Stomach (tissue), 9 donors: ENCODE results near the gene CABLES1. TPM values are rescaled to one million over a fixed set of nuclear protein-coding genes. Genes with fewer than 3 reads are reported as not detected.

Source experiments
- DNase-seq, 2 donors: peaks; one replicate each; pipeline versions ENCODE4 v3.0.0 to v3.0.0-alpha.2; 2013 to 2019
- H3K27ac ChIP-seq, 5 donors: fragments of 200-600 bp in 4 of 5; sonication (generic) in 4 of 5; one replicate each; pipeline ENCODE4 v1.5.1; 2013 to 2019; ENCODE audit warnings: mild to moderate bottlenecking in 1 of 5, moderate library complexity in 1 of 5
- H3K27me3 ChIP-seq, 3 donors: fragments of 200-600 bp; sonication (generic); one replicate each; pipeline ENCODE4 v1.5.1; 2017 to 2019; ENCODE audit warnings: mixed run types in 1 of 3
- H3K36me3 ChIP-seq, 4 donors: fragments of 200-600 bp; sonication (generic); 1 replicate in 3 of 4; 2 replicates in 1 of 4; pipeline ENCODE4 v1.5.1; 2016 to 2019
- H3K4me1 ChIP-seq, 4 donors: fragments of 200-600 bp; sonication (generic); one replicate each; pipeline ENCODE4 v1.5.1; 2016 to 2019
- H3K4me3 ChIP-seq, 4 donors: fragments of 200-600 bp; sonication (generic) in 3 of 4; one replicate each; pipeline ENCODE4 v1.5.1; 2016 to 2019; ENCODE audit warnings: mild to moderate bottlenecking in 1 of 4
- H3K9me3 ChIP-seq, 4 donors: fragments of 200-600 bp; sonication (generic); one replicate each; pipeline ENCODE4 v1.5.1; 2016 to 2019
- CTCF ChIP-seq, 7 experiments: fragments of 450-650 bp in 4 of 7; fragments of 200-600 bp in 3 of 7; sonication (generic) in 3 of 7; IDR thresholded peaks; one replicate each; pipeline ENCODE4 v1.5.1; 2016 to 2019; ENCODE audit warnings: antibody characterized with exemption in 7 of 7, control low read depth in 2 of 7, mild to moderate bottlenecking in 1 of 7
- EP300 ChIP-seq: sonication (generic); formaldehyde crosslinking; IDR thresholded peaks from one replicate; pipeline ENCODE4 v1.6.1; 2017; ENCODE audit warnings: antibody characterized with exemption
- POLR2A ChIP-seq, 4 donors: fragments of 450-650 bp; IDR thresholded peaks; one replicate each; pipeline ENCODE4 v1.6.1; 2016; ENCODE audit warnings: antibody characterized with exemption in 4 of 4, control low read depth in 2 of 4, mild to moderate bottlenecking in 1 of 4, moderate library complexity in 1 of 4
- POLR2AphosphoS5 ChIP-seq, 3 donors: sonication (generic); formaldehyde crosslinking; IDR thresholded peaks; one replicate each; pipeline ENCODE4 v1.6.1; 2016; ENCODE audit warnings: antibody characterized with exemption in 3 of 3
- WGBS, 5 donors: extraction: QIAGEN DNeasy Blood & Tissue Kit in 3 of 5; methylation state at CpG; one replicate each; pipeline versions ENCODE4 v1.1.5 to v1.1.7; 2013 to 2018; 5-methylcytosine and 5-hydroxymethylcytosine counted together
- intact Hi-C: fragments of 100-400 bp; cut with DNase I; formaldehyde crosslinking; loops from one replicate; pipeline ENCODE4 v1.15.1; 2023; ENCODE audit warnings: low total_unique reads
- polyA plus RNA-seq, 3 donors: library from polyadenylated mRNA; stranded (reverse); fragments of 200-250 nt; gene quantifications; one replicate each; pipeline ENCODE4 v1.2.3, GENCODE V29; 2013
- total RNA-seq, 5 donors: library from RNA; depleted of rRNA; stranded (reverse); fragments of >200 nt; gene quantifications; one replicate each; pipeline versions ENCODE4 v1.1.0 to v1.2.3, GENCODE V29; 2014 to 2016
- donor health status: healthy with polysubstance abuse.
- donor health status: Bipolar disorder and iron deficiency.
- donor health status: healthy.

CABLES1 gene
- total and polyA plus RNA-seq, 8 donors = 5.6 to 36.8 (median 18.2) TPM

- TF ChIP-seq POLR2AphosphoS5 (IDR thresholded peaks at IDR 0.05) (no peak), POLR2A (IDR thresholded peaks at IDR 0.05) (no peak), EP300 (no peak)
- Histone ChIP-seq H3K4me3 (no peak overlapping the region), H3K27ac (no peak overlapping the region), H3K36me3 (no peaks in the 10 kb centered on the region), H3K27me3 (no peaks in the 10 kb centered on the region), H3K4me1 (peaks cover 3 to 31% (median 22%) of the 10 kb centered on the region in 4 donors), H3K9me3 (no peaks in the 10 kb centered on the region)
- intact Hi-C loops = loop anchor here (10.0 kb wide), 1 partner anchor 105 kb away; no protein-coding TSS in a partner anchor
- 82 to 92% (median 89%) methylated on average over 6 to 8 of the region's 8 CpGs for WGBS, 5 donors
- no peak for DNase-seq
These were observed 5.8 kb upstream of the CABLES1 start for GRCh38 chr18:23129355-23130002.

GRCh38 chr18:23131693-23132319 lies 3.5 kb upstream of the CABLES1 start:
- DNase-seq = peak; percentile 55 to 91
- Histone ChIP-seq H3K4me1 (peaks cover 3 to 45% (median 38%) of the 10 kb centered on the region in 4 donors), H3K36me3 (no peaks in the 10 kb centered on the region), H3K4me3 (no peak overlapping the region), H3K27ac (no peak overlapping the region), H3K9me3 (no peaks in the 10 kb centered on the region), H3K27me3 (peaks cover 0 to 15% (median 4%) of the 10 kb centered on the region in 3 donors)
- 20 to 25% (median 24%) methylated on average over 8 of the region's 8 CpGs for WGBS, 5 donors
- intact Hi-C loops = loop anchor here (10.0 kb wide), 1 partner anchor 103 kb away; no protein-coding TSS in a partner anchor
- TF ChIP-seq CTCF (IDR thresholded peaks at IDR 0.05) (peak in 5 of 7 experiments; percentile 43 to 81 (median 77)), POLR2A (IDR thresholded peaks at IDR 0.05) (no peak), POLR2AphosphoS5 (IDR thresholded peaks at IDR 0.05) (peak in 1 of 3 donors; percentile 41), EP300 (no peak)

- intact Hi-C loops = loop anchor here (10.0 kb wide), 1 partner anchor 101 kb away; no protein-coding TSS in a partner anchor
- peak overlapping the region; percentile 65 to 80 (median 72) for H3K4me3 ChIP-seq
- H3K9me3 ChIP-seq = no peaks in the 10 kb centered on the region
- DNase-seq = peak; percentile 75 to 80
- WGBS, 5 donors = 21 to 30% (median 24%) methylated on average over 18 of the region's 18 CpGs
- no peaks in the 10 kb centered on the region for H3K36me3 ChIP-seq
- H3K27me3 ChIP-seq = peaks cover 0 to 23% (median 5%) of the 10 kb centered on the region in 3 donors
- TF ChIP-seq POLR2AphosphoS5 (IDR thresholded peaks at IDR 0.05) (peak in 1 of 3 donors; percentile 24), POLR2A (IDR thresholded peaks at IDR 0.05) (no peak)
- peaks cover 10 to 63% (median 58%) of the 10 kb centered on the region in 4 donors for H3K4me1 ChIP-seq
- H3K27ac ChIP-seq = peak overlapping the region; percentile 73 to 93 (median 91)
These were observed 1.2 kb upstream of the CABLES1 start for GRCh38 chr18:23133860-23134779.

- Histone ChIP-seq H3K9me3 (no peaks in the 10 kb centered on the region), H3K27me3 (peaks cover 0 to 23% (median 5%) of the 10 kb centered on the region in 3 donors), H3K4me1 (peaks cover 8 to 66% (median 56%) of the 10 kb centered on the region in 4 donors), H3K36me3 (no peaks in the 10 kb centered on the region), H3K27ac (peak overlapping the region; percentile 73 to 93 (median 91)), H3K4me3 (peak overlapping the region; percentile 65 to 80 (median 72))
- intact Hi-C loops = loop anchor here (10.0 kb wide), 1 partner anchor 99 kb away; no protein-coding TSS in a partner anchor
- WGBS, 5 donors = 0 to 1% (median 0%) methylated on average over 29 to 132 of the region's 134 CpGs
- DNase-seq = peak; percentile 55 to 72
- no peak for TF ChIP-seq CTCF (IDR thresholded peaks at IDR 0.05)
- no peak for TF ChIP-seq POLR2A (IDR thresholded peaks at IDR 0.05)
- TF ChIP-seq POLR2AphosphoS5 (IDR thresholded peaks at IDR 0.05) = no peak
- no peak for TF ChIP-seq EP300
These were observed 453 bp downstream of the CABLES1 start for GRCh38 chr18:23135550-23136325.
